T-cell (primary cell): ENCODE data around the gene GNG14. TPM values are rescaled to one million over a fixed set of nuclear protein-coding genes. Genes with fewer than 3 reads are reported as not detected.

Experiments
- ATAC-seq, 4 experiments: fragments of 200-7000 bp in 3 of 4; fragments of 150-1000 bp in 1 of 4; cut with Tn5 transposase; replicated peaks in 1 of 4; 1 replicate in 3 of 4; 2 replicates in 1 of 4; pipeline ENCODE4 v1.10.0; 2021; ENCODE audit warnings: moderate library complexity in 3 of 4, mild to moderate bottlenecking in 2 of 4, moderate number of reproducible peaks in 1 of 4
- CTCF ChIA-PET, 2 donors: fragments of 300-600 bp; sonication (Branson Sonifier 250); formaldehyde crosslinking; loops; one replicate each; lab custom pipeline; 2022; ENCODE audit warnings: antibody characterized with exemption in 2 of 2; lab: Charles Lee
- POLR2A ChIA-PET, 2 donors: fragments of 300-600 bp; sonication (Branson Sonifier 250); formaldehyde crosslinking; loops; one replicate each; lab custom pipeline; 2022; ENCODE audit warnings: antibody characterized with exemption in 2 of 2; lab: Charles Lee
- DNase-seq, 35 experiments: peaks; one replicate each; pipeline versions ENCODE4 v3.0.0 to v3.0.0-alpha.2; 2013 to 2023
- H3K27ac ChIP-seq: one replicate; pipeline ENCODE4 v1.5.1; 2013; ENCODE audit warnings: low read length
- H3K27me3 ChIP-seq, 2 experiments: replicated peaks in 1 of 2; 1 replicate in 1 of 2; 2 replicates in 1 of 2; pipeline versions ENCODE4 v1.6.1 to v1.7.0; 2013; ENCODE audit warnings: low read length in 1 of 2, mixed read lengths in 1 of 2; ENCODE audit not compliant: control insufficient read depth in 2 of 2, insufficient read depth in 2 of 2; ENCODE audit errors: extremely low read depth in 1 of 2
- H3K36me3 ChIP-seq, 2 donors: 1 replicate in 1 of 2; 2 replicates in 1 of 2; pipeline versions ENCODE4 v1.6.1 to v1.7.0; 2013; ENCODE audit warnings: low read length in 1 of 2; ENCODE audit not compliant: control insufficient read depth in 2 of 2, insufficient read depth in 1 of 2; ENCODE audit errors: extremely low read depth in 1 of 2
- H3K4me1 ChIP-seq, 2 experiments: 1 replicate in 1 of 2; 2 replicates in 1 of 2; pipeline versions ENCODE4 v1.6.1 to v1.7.0; 2013; ENCODE audit warnings: low read length in 2 of 2, mixed read lengths in 1 of 2; ENCODE audit not compliant: insufficient read depth in 2 of 2, control insufficient read depth in 1 of 2; ENCODE audit errors: extremely low read depth in 1 of 2
- H3K4me3 ChIP-seq, 2 donors: 1 replicate in 1 of 2; 2 replicates in 1 of 2; pipeline versions ENCODE4 v1.5.1 to v1.7.0; 2013; ENCODE audit warnings: mild to moderate bottlenecking in 2 of 2, low read length in 1 of 2, moderate library complexity in 1 of 2; ENCODE audit not compliant: control insufficient read depth in 1 of 2; ENCODE audit errors: extremely low read depth in 1 of 2
- H3K9me3 ChIP-seq: 2 replicates; pipeline ENCODE4 v1.7.0; 2013
- H3K27ac Mint-ChIP-seq, 2 donors: one replicate each; pipeline ENCODE4 v1.8.0; 2020 to 2021; ENCODE audit warnings: mild to moderate bottlenecking in 2 of 2, mixed read lengths in 2 of 2
- H3K27me3 Mint-ChIP-seq, 2 donors: one replicate each; pipeline ENCODE4 v1.8.0; 2021 to 2022; ENCODE audit warnings: mixed read lengths in 2 of 2
- H3K36me3 Mint-ChIP-seq: one replicate; pipeline ENCODE4 v1.8.0; 2021; ENCODE audit warnings: mixed read lengths
- H3K4me1 Mint-ChIP-seq, 3 donors: one replicate each; pipeline ENCODE4 v1.8.0; 2020 to 2022; ENCODE audit warnings: mixed read lengths in 3 of 3, mild to moderate bottlenecking in 1 of 3
- H3K4me3 Mint-ChIP-seq, 3 donors: one replicate each; pipeline ENCODE4 v1.8.0; 2020 to 2022; ENCODE audit warnings: mild to moderate bottlenecking in 3 of 3, mixed read lengths in 3 of 3, moderate library complexity in 3 of 3
- H3K9me3 Mint-ChIP-seq, 3 donors: one replicate each; pipeline ENCODE4 v1.8.0; 2020 to 2022; ENCODE audit warnings: mixed read lengths in 3 of 3
- WGBS: methylation state at CpG from one replicate; pipeline ENCODE4 v1.1.5; 2013; ENCODE audit warnings: missing lambda C conversion rate; ENCODE audit not compliant: insufficient coverage; 5-methylcytosine and 5-hydroxymethylcytosine counted together
- total RNA-seq, 35 experiments: library from RNA in 6 of 35; stranded (reverse) in 6 of 35; fragments of 120-200 nt in 1 of 35; gene quantifications; one replicate each; pipeline versions ENCODE4 v1.2.1 to v1.2.4 and lab custom pipeline; 2013 to 2026

GNG14 gene
- total RNA-seq, 5 donors from 2014 or later (not counting 1 experiment from before 2014, with no cell fraction given) = not detected

DNA sequence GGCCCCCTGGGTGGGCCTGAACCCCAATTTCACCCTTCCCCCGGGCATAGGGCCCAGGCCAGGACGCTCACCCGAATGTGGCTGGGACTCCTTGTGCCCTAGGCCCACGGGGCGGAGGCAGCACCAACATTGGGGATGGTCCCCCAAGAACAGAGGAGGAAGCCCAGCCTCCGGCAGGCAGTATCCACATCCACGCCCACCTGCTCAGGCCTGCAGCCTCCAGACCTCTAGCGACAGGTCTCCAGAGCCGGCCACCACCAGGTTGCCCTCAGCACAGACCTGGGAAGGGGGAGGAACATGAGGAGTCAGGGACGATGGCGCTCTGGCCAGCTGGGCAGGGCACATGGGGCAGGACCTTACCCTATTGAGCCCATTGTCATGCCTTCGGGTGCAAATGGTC is 1.2 kb downstream of the GNG14 start:
- Mint-ChIP-seq H3K4me3 (no peak overlapping the region), H3K9me3 (no peaks in the 10 kb centered on the region), H3K27me3 (no peaks in the 10 kb centered on the region), H3K27ac (no peak overlapping the region), H3K4me1 (no peaks in the 10 kb centered on the region), H3K36me3 (no peaks in the 10 kb centered on the region)
- peaks cover 0 to 2% of the 10 kb centered on the region in 2 donors for H3K36me3 ChIP-seq
- POLR2A ChIA-PET = interaction anchor here in 1 of 2 donors (0.6 kb wide), 1 partner anchor 110 kb away, joined by 3 read pairs; no protein-coding TSS in a partner anchor
- no peaks in the 10 kb centered on the region for H3K9me3 ChIP-seq
- H3K4me1 ChIP-seq = no peaks in the 10 kb centered on the region
- H3K4me3 ChIP-seq = no peak overlapping the region
- no peak for DNase-seq
- WGBS = 90% methylated on average over 5 of the region's 12 CpGs
- CTCF ChIA-PET = no interaction called here
- H3K27ac ChIP-seq = no peak overlapping the region
- H3K27me3 ChIP-seq = no peaks in the 10 kb centered on the region
- no peak for ATAC-seq

DNA sequence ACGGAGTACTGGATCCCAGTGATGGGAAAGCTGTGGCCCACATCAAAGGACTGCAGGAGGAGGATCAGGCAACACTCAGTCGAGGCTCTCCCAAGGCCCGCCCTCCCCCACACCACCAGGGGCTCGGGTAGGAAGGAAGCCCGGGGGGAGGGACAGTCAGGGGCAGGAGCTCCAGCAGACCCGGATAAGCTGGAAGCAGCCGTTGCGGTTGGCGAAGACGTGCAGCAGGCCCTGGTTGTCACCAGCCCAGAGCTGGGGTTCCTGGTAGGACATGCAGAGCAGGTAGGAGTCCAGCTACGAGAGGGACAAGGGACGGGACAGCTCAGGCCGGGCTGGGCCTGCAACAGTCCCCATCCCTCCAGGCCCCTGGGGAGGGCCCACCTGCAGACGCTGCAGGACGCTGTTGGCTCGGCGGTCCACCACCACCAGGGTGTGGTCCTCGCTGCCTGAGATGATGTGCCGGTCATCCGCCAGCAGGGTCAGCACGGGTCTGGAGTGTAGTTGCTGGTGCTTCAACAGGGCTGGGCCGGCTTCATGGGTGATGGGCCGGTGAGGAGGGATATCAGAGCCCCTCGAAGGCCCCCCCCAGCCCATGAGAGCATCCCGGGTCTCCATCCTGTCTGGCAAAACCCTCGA is 1.9 kb downstream of the GNG14 start:
- ChIA-PET CTCF (no interaction called here), POLR2A (no interaction called here)
- WGBS = 61% methylated on average over 16 of the region's 26 CpGs
- no peak for DNase-seq
- Histone ChIP-seq H3K27ac (no peak overlapping the region), H3K9me3 (no peaks in the 10 kb centered on the region), H3K4me1 (peaks cover 0 to 3% of the 10 kb centered on the region in 2 experiments), H3K27me3 (no peaks in the 10 kb centered on the region), H3K36me3 (peaks cover 0 to 2% of the 10 kb centered on the region in 2 donors), H3K4me3 (no peak overlapping the region)
- H3K27me3 Mint-ChIP-seq = no peaks in the 10 kb centered on the region
- H3K4me1 Mint-ChIP-seq = peaks cover 0 to 3% (median 0%) of the 10 kb centered on the region in 3 donors
- no peak for ATAC-seq
- H3K27ac Mint-ChIP-seq = no peak overlapping the region
- H3K9me3 Mint-ChIP-seq = no peaks in the 10 kb centered on the region
- H3K36me3 Mint-ChIP-seq = no peaks in the 10 kb centered on the region
- H3K4me3 Mint-ChIP-seq = no peak overlapping the region

DNA sequence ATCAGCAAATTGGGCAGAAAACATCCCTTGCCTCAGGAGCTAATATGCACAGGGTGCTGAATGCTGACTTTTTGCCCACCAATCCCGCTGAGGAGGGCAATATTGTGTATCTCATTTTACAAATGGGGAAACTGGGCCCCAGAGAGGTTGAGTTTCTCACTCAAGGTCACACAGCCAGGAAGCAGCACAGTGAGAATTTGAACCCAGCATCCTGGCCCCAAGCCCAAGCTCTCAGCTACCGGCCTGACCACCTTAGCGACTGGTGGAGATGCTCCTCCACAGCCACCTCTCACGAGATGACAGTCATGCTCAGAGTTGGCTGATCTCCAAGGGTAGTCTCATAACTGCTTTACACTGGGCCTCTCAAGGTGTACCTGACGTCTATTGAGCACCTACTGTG is 5.2 kb downstream of the GNG14 start:
- H3K36me3 ChIP-seq = peaks cover 0 to 2% of the 10 kb centered on the region in 2 donors
- no peaks in the 10 kb centered on the region for H3K27me3 ChIP-seq
- H3K9me3 ChIP-seq = no peaks in the 10 kb centered on the region
- Mint-ChIP-seq H3K4me3 (no peak overlapping the region), H3K9me3 (no peaks in the 10 kb centered on the region), H3K4me1 (peaks cover 0 to 11% (median 9%) of the 10 kb centered on the region in 3 donors), H3K36me3 (no peaks in the 10 kb centered on the region), H3K27me3 (no peaks in the 10 kb centered on the region), H3K27ac (no peak overlapping the region)
- peaks cover 6 to 26% of the 10 kb centered on the region in 2 experiments for H3K4me1 ChIP-seq
- no peak overlapping the region for H3K27ac ChIP-seq
- no peak overlapping the region for H3K4me3 ChIP-seq
- ChIA-PET POLR2A (interaction anchor here (0.5 to 0.6 kb wide), 2 partner anchors 11 to 123 kb away, joined by 6 read pairs; no protein-coding TSS in a partner anchor), CTCF (no interaction called here)
- ATAC-seq = no peak
- DNase-seq = no peak
- 93% methylated on average over 4 of the region's 5 CpGs for WGBS

DNA sequence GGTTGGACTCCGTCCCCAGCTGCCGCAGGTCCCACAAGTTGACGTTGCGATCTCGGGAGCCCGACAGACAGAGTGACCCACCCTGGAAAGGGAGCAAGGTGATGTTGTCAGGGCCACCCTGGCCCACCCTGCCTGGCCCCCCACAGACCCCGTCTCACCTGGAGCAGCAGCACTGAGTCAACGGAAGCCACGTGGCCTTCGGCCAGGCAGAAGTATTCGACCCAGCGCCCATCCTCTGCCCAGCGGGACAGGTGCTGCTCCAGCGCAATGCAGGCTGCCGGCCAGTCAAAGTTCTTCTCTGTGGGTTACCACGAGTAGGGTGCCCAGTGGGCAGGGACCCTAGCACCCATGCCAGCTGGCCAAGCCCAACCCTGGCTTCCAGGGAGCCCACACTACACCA is 6.8 kb downstream of the GNG14 start:
- Histone ChIP-seq H3K27me3 (no peaks in the 10 kb centered on the region), H3K9me3 (no peaks in the 10 kb centered on the region), H3K36me3 (peaks cover 0 to 2% of the 10 kb centered on the region in 2 donors), H3K27ac (no peak overlapping the region), H3K4me3 (no peak overlapping the region), H3K4me1 (peaks cover 6 to 26% of the 10 kb centered on the region in 2 experiments)
- H3K9me3 Mint-ChIP-seq = no peaks in the 10 kb centered on the region
- no peaks in the 10 kb centered on the region for H3K36me3 Mint-ChIP-seq
- 96% methylated on average over 16 of the region's 16 CpGs for WGBS
- ATAC-seq (no peak), DNase-seq (no peak)
- CTCF ChIA-PET = interaction anchor here in 1 of 2 donors (0.6 kb wide), 1 partner anchor 15 kb away, joined by 5 read pairs; no protein-coding TSS in a partner anchor
- H3K4me3 Mint-ChIP-seq = peak overlapping the region in 2 of 3 donors; percentile 79 to 84
- POLR2A ChIA-PET = no interaction called here
- H3K27ac Mint-ChIP-seq = no peak overlapping the region
- peaks cover 0 to 14% (median 11%) of the 10 kb centered on the region in 3 donors for H3K4me1 Mint-ChIP-seq
- no peaks in the 10 kb centered on the region for H3K27me3 Mint-ChIP-seq

DNA sequence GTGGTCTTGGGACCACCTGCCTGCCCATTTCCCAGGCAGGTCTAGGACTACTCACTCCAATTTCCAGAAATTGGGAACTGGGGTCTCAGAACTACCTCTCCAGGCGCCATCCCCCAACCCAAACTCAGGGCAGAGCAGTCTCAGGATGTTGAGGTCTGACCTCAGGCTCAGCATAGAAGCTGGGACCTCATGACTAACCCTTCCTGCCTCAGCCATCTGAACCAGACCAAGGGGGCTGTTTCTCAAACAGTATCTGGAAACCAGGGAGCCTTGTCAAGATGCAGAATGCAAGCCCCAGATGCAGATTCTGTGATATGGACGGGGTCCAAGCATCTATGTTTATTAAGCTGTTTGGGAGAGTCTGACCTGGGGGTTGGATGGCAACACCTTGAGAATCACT is 7.3 kb downstream of the GNG14 start:
- no peak for ATAC-seq
- ChIA-PET POLR2A (no interaction called here), CTCF (interaction anchor here in 1 of 2 donors (1.2 kb wide), 1 partner anchor 270 kb away, joined by 3 read pairs; no protein-coding TSS in a partner anchor)
- H3K27ac ChIP-seq = no peak overlapping the region
- H3K27me3 ChIP-seq = no peaks in the 10 kb centered on the region
- H3K27me3 Mint-ChIP-seq = no peaks in the 10 kb centered on the region
- H3K36me3 ChIP-seq = peaks cover 0 to 2% of the 10 kb centered on the region in 2 donors
- DNase-seq = no peak
- no peaks in the 10 kb centered on the region for H3K36me3 Mint-ChIP-seq
- H3K4me3 ChIP-seq = no peak overlapping the region
- WGBS = 60% methylated on average over 2 of the region's 2 CpGs
- H3K9me3 Mint-ChIP-seq = no peaks in the 10 kb centered on the region
- no peak overlapping the region for H3K27ac Mint-ChIP-seq
- peaks cover 6 to 26% of the 10 kb centered on the region in 2 experiments for H3K4me1 ChIP-seq
- peaks cover 0 to 14% (median 11%) of the 10 kb centered on the region in 3 donors for H3K4me1 Mint-ChIP-seq
- H3K4me3 Mint-ChIP-seq = peak overlapping the region in 2 of 3 donors; percentile 79 to 84
- no peaks in the 10 kb centered on the region for H3K9me3 ChIP-seq

DNA sequence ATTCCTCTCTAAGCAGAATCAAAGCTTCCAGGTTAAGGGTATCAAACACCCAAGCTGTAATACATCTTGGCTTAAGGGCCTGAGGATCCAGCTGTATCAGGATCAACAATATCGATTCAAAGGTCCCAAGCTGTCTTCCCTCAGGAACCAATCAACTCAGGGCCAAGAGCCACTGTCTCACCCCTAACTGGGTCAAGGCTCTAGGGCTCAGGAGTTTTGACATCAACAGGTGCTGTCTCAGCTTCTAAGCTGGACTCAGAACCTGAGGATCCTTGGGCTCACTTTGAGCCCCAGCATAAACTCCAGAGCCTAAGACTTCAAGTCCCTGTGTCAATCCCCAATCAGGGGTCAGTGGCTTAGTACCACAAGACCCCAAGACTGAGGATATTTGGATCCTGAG is 7.7 kb downstream of the GNG14 start:
- WGBS = 100% methylated on average over 1 of the region's 1 CpG
- POLR2A ChIA-PET = no interaction called here
- H3K9me3 Mint-ChIP-seq = no peaks in the 10 kb centered on the region
- Histone ChIP-seq H3K27ac (no peak overlapping the region), H3K27me3 (no peaks in the 10 kb centered on the region), H3K36me3 (peaks cover 0 to 2% of the 10 kb centered on the region in 2 donors), H3K4me1 (peaks cover 6 to 26% of the 10 kb centered on the region in 2 experiments), H3K9me3 (no peaks in the 10 kb centered on the region), H3K4me3 (peak overlapping the region; percentile 70 to 83)
- H3K27ac Mint-ChIP-seq = no peak overlapping the region
- H3K4me1 Mint-ChIP-seq = peaks cover 0 to 14% (median 11%) of the 10 kb centered on the region in 3 donors
- DNase-seq = no peak
- CTCF ChIA-PET = interaction anchor here (0.6 to 1.2 kb wide), 2 partner anchors 270 to 1230 kb away, joined by 3 to 7 read pairs; no protein-coding TSS in a partner anchor
- H3K36me3 Mint-ChIP-seq = no peaks in the 10 kb centered on the region
- ATAC-seq = no peak
- H3K27me3 Mint-ChIP-seq = no peaks in the 10 kb centered on the region
- peak overlapping the region; percentile 72 to 84 (median 79) for H3K4me3 Mint-ChIP-seq
